Measurements from ENCODE around the gene GPATCH2.

DNA sequence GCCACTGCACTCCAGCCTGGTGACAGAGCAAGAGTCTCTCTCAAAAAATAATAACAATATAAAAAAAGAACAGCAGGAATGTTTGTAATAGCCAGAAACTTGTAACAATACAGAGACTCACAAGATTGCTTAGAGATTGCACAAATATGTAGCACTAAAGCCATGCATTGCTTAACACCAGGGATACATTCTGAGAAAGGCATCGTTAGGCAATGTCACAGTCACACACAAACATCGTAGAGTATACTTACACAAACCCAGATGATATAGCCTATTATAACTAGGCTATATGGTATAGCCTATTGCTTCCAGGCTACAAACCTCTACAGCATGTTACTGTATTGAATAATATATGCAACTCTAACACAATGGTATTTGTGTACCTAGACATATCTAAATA is 45.3 kb downstream of the GPATCH2 start:
- TF ChIP-seq POLR2AphosphoS5 (IDR thresholded peaks at IDR 0.05), result no peak
- TF ChIP-seq, protein P1, sequence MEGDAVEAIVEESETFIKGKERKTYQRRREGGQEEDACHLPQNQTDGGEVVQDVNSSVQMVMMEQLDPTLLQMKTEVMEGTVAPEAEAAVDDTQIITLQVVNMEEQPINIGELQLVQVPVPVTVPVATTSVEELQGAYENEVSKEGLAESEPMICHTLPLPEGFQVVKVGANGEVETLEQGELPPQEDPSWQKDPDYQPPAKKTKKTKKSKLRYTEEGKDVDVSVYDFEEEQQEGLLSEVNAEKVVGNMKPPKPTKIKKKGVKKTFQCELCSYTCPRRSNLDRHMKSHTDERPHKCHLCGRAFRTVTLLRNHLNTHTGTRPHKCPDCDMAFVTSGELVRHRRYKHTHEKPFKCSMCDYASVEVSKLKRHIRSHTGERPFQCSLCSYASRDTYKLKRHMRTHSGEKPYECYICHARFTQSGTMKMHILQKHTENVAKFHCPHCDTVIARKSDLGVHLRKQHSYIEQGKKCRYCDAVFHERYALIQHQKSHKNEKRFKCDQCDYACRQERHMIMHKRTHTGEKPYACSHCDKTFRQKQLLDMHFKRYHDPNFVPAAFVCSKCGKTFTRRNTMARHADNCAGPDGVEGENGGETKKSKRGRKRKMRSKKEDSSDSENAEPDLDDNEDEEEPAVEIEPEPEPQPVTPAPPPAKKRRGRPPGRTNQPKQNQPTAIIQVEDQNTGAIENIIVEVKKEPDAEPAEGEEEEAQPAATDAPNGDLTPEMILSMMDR (IDR thresholded peaks at IDR 0.05; ENCODE audit: poor library complexity, severe bottlenecking), result no peak
